ENCODE measurements around the gene FAM217B. TPM values are rescaled to one million over a fixed set of nuclear protein-coding genes. Genes with fewer than 3 reads are reported as not detected.

FAM217B gene
- total RNA-seq, 2 experiments from 2014 or later = 23.1 to 23.7 TPM

DNA sequence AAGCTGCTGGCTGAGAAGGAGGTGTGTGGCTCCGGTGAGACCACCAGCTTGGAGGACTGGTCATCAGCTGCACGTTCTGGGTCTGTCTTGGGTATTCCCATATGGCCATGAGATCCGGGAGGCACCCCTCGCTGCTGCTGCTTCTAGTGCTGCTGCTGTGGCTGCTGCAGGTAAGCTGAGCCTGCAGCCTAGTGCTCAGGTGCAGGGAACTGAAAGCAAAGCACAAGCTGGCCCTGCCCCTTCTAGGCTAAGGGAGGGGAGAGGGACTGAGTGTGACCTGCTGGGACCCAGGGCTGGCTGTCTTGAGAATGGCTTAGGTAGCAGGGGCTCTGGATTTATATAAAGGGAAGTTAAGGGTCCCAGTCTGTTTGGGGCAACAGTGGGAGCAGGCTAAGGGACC is 18.4 kb downstream of the FAM217B start:
- POLR2A ChIA-PET = no interaction called here
- peaks cover 3% of the 10 kb centered on the region for H3K36me3 Mint-ChIP-seq (ENCODE audit: low read depth)
- CTCF ChIA-PET = interaction anchor here (2.0 kb wide), 1 partner anchor 25 kb away, joined by 7 read pairs; the partner anchor contains the start of gene SYCP2

DNA sequence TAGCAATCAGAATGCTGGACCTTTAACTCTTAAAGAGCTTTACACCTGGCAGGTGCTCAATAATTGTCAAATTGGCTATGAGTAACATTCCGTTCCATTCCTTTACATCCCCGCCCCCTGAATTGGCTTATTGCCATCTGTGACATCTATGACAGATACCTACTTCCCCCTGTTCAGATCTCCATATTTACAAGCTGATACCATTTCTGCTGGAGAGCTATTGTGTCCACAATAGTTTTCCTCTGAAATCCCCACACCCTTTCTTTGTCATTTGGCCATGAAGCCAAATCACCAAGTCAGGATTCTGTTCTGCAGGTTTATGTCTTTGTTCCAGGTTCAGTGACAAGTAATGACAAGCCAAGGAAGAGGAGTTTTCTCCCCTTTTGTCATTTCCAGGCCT is 21.2 kb downstream of the FAM217B start:
- DNase-seq (no peak), ATAC-seq (ENCODE audit: poor library complexity) (no peak)
- Mint-ChIP-seq H3K36me3 (ENCODE audit: low read depth) (peaks cover 3% of the 10 kb centered on the region), H3K27me3 (no peaks in the 10 kb centered on the region), H3K4me1 (ENCODE audit: low read depth) (no peaks in the 10 kb centered on the region), H3K27ac (no peak overlapping the region), H3K9me3 (no peaks in the 10 kb centered on the region), H3K4me3 (no peak overlapping the region)
- H3K27ac ChIP-seq (ENCODE audit: low read depth in 1 of 2, low read length in 2 of 2) = no peak overlapping the region
- H3K9me3 ChIP-seq (ENCODE audit: control insufficient read depth in 1 of 2, insufficient read depth in 1 of 2, low read length in 2 of 2) = no peaks in the 10 kb centered on the region
- peaks cover 6% of the 10 kb centered on the region for H3K36me3 ChIP-seq (ENCODE audit: insufficient read depth, low read length)
- no peaks in the 10 kb centered on the region for H3K27me3 ChIP-seq (ENCODE audit: control insufficient read depth in 1 of 2, insufficient read depth in 2 of 2, low read length in 2 of 2)
- H3K4me3 ChIP-seq (ENCODE audit: low read length) = no peak overlapping the region
- H3K4me1 ChIP-seq (ENCODE audit: insufficient read depth, low read length) = no peaks in the 10 kb centered on the region
- POLR2A ChIA-PET = interaction anchor here (0.5 kb wide), 1 partner anchor 18 kb away, joined by 3 read pairs; no protein-coding TSS in a partner anchor
- intact Hi-C loops (cut with DNase I, micrococcal nuclease) = no loop called here
- CTCF ChIA-PET = no interaction called here
- TF ChIP-seq, protein P1, sequence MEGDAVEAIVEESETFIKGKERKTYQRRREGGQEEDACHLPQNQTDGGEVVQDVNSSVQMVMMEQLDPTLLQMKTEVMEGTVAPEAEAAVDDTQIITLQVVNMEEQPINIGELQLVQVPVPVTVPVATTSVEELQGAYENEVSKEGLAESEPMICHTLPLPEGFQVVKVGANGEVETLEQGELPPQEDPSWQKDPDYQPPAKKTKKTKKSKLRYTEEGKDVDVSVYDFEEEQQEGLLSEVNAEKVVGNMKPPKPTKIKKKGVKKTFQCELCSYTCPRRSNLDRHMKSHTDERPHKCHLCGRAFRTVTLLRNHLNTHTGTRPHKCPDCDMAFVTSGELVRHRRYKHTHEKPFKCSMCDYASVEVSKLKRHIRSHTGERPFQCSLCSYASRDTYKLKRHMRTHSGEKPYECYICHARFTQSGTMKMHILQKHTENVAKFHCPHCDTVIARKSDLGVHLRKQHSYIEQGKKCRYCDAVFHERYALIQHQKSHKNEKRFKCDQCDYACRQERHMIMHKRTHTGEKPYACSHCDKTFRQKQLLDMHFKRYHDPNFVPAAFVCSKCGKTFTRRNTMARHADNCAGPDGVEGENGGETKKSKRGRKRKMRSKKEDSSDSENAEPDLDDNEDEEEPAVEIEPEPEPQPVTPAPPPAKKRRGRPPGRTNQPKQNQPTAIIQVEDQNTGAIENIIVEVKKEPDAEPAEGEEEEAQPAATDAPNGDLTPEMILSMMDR (IDR thresholded peaks at IDR 0.05) = no peak

More for the DNA sequence above, 18.4 kb downstream of the FAM217B start:
- H3K4me1 Mint-ChIP-seq (ENCODE audit: low read depth) = no peaks in the 10 kb centered on the region
- Histone ChIP-seq H3K4me1 (ENCODE audit: insufficient read depth, low read length) (no peaks in the 10 kb centered on the region), H3K27me3 (ENCODE audit: control insufficient read depth in 1 of 2, insufficient read depth in 2 of 2, low read length in 2 of 2) (no peaks in the 10 kb centered on the region), H3K36me3 (ENCODE audit: insufficient read depth, low read length) (peaks cover 6% of the 10 kb centered on the region), H3K27ac (ENCODE audit: low read depth in 1 of 2, low read length in 2 of 2) (no peak overlapping the region), H3K4me3 (ENCODE audit: low read length) (no peak overlapping the region), H3K9me3 (ENCODE audit: control insufficient read depth in 1 of 2, insufficient read depth in 1 of 2, low read length in 2 of 2) (no peaks in the 10 kb centered on the region)
- no peak overlapping the region for H3K27ac Mint-ChIP-seq
- no peaks in the 10 kb centered on the region for H3K9me3 Mint-ChIP-seq
- intact Hi-C loops (cut with DNase I, micrococcal nuclease) = no loop called here
- no peaks in the 10 kb centered on the region for H3K27me3 Mint-ChIP-seq
- ATAC-seq (ENCODE audit: poor library complexity) (no peak), DNase-seq (no peak)
- no peak overlapping the region for H3K4me3 Mint-ChIP-seq
- TF ChIP-seq, protein P1 (IDR thresholded peaks at IDR 0.05) = no peak

DNA sequence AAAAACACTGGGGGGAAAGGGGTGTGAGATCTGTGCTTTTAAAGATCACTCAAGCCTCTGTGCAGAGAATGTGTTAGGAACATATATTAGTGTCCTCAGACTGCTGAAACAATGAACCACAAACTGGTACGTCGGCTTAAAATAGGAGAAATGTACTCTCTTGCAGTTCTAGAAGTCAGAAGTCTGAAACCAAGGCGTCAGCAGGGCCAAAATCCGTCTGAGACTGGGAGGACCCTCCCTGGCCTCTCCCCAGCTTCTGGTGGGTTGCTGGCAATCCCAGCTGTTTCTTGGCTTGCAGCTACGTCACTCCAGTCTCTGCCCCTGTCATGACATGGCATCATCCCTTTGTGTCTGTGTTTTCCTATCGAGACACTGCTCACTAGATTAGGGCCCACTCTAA is 22.0 kb downstream of the FAM217B start:
- ATAC-seq (ENCODE audit: poor library complexity) (no peak), DNase-seq (no peak)
- no peaks in the 10 kb centered on the region for H3K27me3 ChIP-seq (ENCODE audit: control insufficient read depth in 1 of 2, insufficient read depth in 2 of 2, low read length in 2 of 2)
- TF ChIP-seq, protein P1 (IDR thresholded peaks at IDR 0.05) = no peak
- Mint-ChIP-seq H3K27ac (no peak overlapping the region), H3K36me3 (ENCODE audit: low read depth) (peaks cover 3% of the 10 kb centered on the region), H3K4me3 (no peak overlapping the region), H3K4me1 (ENCODE audit: low read depth) (no peaks in the 10 kb centered on the region), H3K27me3 (no peaks in the 10 kb centered on the region), H3K9me3 (no peaks in the 10 kb centered on the region)
- no peak overlapping the region for H3K4me3 ChIP-seq (ENCODE audit: low read length)
- no peak overlapping the region for H3K27ac ChIP-seq (ENCODE audit: low read depth in 1 of 2, low read length in 2 of 2)
- ChIA-PET POLR2A (no interaction called here), CTCF (no interaction called here)
- no peaks in the 10 kb centered on the region for H3K4me1 ChIP-seq (ENCODE audit: insufficient read depth, low read length)
- H3K9me3 ChIP-seq (ENCODE audit: control insufficient read depth in 1 of 2, insufficient read depth in 1 of 2, low read length in 2 of 2) = no peaks in the 10 kb centered on the region
- H3K36me3 ChIP-seq (ENCODE audit: insufficient read depth, low read length) = peaks cover 6% of the 10 kb centered on the region
- intact Hi-C loops (cut with DNase I, micrococcal nuclease) = no loop called here
